ENCODE measurements around the gene MYPN.
"Not testable (repeated sequence)": the region's sequence is repeated elsewhere in the genome, so short reads cannot be mapped to it uniquely, and the experiment has no call there.

MYPN gene

GRCh38 chr10:68109331-68109730, at the start of gene MYPN:
Gene MYPN, plus strand, starts transcription at chr10:68109488. Its CDS starts 11,951 bp downstream, at chr10:68121439.
- no peak for DNase-seq

- DNase-seq = no peak
Measured at GRCh38 chr10:68067029-68067428, 42.3 kb upstream of the MYPN start.

- no peak for DNase-seq
Measured at GRCh38 chr10:68067508-68067907, 41.8 kb upstream of the MYPN start.

- no peak for DNase-seq
Measured at GRCh38 chr10:68073631-68074030, 35.7 kb upstream of the MYPN start.

GRCh38 chr10:68074031-68074774, 35.1 kb upstream of the MYPN start:
- DNase-seq = peak; percentile 68

GRCh38 chr10:68074775-68075549, 34.3 kb upstream of the MYPN start, which contains the start of gene HERC4:
Gene HERC4, minus strand, starts transcription at chr10:68075283. Its CDS starts 2,175 bp downstream, at chr10:68073108.
- DNase-seq = peak; percentile 97

- no peak for DNase-seq
Measured at GRCh38 chr10:68075550-68076004, 33.7 kb upstream of the MYPN start.

GRCh38 chr10:68076081-68076480, 33.2 kb upstream of the MYPN start:
- not testable (repeated sequence) for DNase-seq

GRCh38 chr10:68077026-68077425, 32.3 kb upstream of the MYPN start:
- DNase-seq = no peak

- no peak for DNase-seq
Measured at GRCh38 chr10:68079434-68079833, 29.9 kb upstream of the MYPN start.

GRCh38 chr10:68080853-68081431, 28.3 kb upstream of the MYPN start:
- no peak for DNase-seq

GRCh38 chr10:68081916-68082315, 27.4 kb upstream of the MYPN start:
- DNase-seq = no peak

- DNase-seq = peak; percentile 22
Measured at GRCh38 chr10:68082872-68083271, 26.4 kb upstream of the MYPN start.

GRCh38 chr10:68083953-68084352, 25.3 kb upstream of the MYPN start:
- DNase-seq = no peak

GRCh38 chr10:68084469-68084868, 24.8 kb upstream of the MYPN start:
- DNase-seq = no peak

GRCh38 chr10:68086011-68086410, 23.3 kb upstream of the MYPN start:
- DNase-seq = no peak

- no peak for DNase-seq
Measured at GRCh38 chr10:68086910-68087684, 22.2 kb upstream of the MYPN start.

GRCh38 chr10:68087685-68088401, 21.4 kb upstream of the MYPN start:
- DNase-seq = no peak

GRCh38 chr10:68088740-68089139, 20.5 kb upstream of the MYPN start:
- peak; percentile 73 for DNase-seq

GRCh38 chr10:68090586-68090985, 18.7 kb upstream of the MYPN start:
- no peak for DNase-seq

- no peak for DNase-seq
Measured at GRCh38 chr10:68092512-68092911, 16.8 kb upstream of the MYPN start.

GRCh38 chr10:68095153-68095552, 14.1 kb upstream of the MYPN start:
- DNase-seq = no peak
